ENCODE data around the gene CBX5. TPM values are rescaled to one million over a fixed set of nuclear protein-coding genes. Genes with fewer than 3 reads are reported as not detected.
A peak's percentile ranks its signal among the peaks of the same experiment; 100 is the strongest.
"Not testable (repeated sequence)": the region's sequence is repeated elsewhere in the genome, so short reads cannot be mapped to it uniquely, and the experiment has no call there.

The CBX5 gene
- 100 to 1,000 TPM; 102 to 113 TPM for total RNA-seq

DNA sequence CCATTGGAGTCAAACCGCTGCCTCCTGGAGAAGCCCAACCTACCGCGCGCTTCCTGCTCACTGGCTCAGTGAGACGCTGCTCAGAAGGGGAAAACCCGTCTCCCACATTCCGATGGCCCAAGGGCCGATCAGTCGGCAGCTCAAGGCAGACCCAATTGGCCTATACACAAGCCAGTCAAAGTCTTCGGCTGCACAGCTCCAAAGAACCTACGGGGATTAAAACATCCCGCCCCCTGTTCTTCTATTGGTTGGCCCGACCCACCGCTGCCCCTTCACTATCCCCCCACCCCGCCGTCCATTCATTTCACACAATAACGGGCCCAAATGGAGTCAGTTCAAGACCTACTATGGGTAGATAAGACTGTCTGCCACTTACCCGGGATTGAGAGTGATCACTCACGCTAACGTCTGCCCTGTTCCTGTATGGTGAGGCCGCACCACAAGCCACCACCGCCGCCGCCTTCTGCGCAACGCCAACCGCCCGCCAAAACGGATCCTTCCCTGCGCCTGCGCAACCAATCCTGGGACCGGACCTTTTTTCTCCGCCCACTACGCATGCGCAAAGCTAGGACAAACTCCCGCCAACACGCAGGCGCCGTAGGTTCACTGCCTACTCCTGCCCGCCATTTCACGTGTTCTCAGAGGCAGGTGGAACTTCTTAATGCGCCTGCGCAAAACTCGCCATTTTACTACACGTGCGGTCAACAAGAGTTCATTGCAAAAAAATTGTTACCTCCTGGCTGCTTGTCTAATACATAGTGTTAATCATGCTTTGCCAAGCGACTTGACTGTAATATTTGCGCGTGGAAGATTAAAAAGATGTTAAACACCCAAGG lies at the start of gene CBX5:
CBX5 (minus strand) TSS at position 491 of the 836 bp plus-strand sequence. CDS start 22,472 bp downstream, outside the sequence.
- H3K9me3 Mint-ChIP-seq (ENCODE audit: low read depth), result no peaks in the 10 kb centered on the region
- no peak within 1 kb of the TSS for H3K27ac Mint-ChIP-seq
- peaks cover 25% of the 10 kb centered on the region for H3K36me3 Mint-ChIP-seq
- H3K4me1 Mint-ChIP-seq, result peaks cover 56% of the 10 kb centered on the region
- no peaks in the 10 kb centered on the region for H3K27me3 Mint-ChIP-seq
- DNase-seq (peak; percentile 100), ATAC-seq (peak; percentile 75)
- CTCF ChIA-PET, result interaction anchor here (0.7 to 3.8 kb wide), 14 partner anchors 8 to 100 kb away, joined by 3 to 19 read pairs (median 4); partner anchors contain the start of gene COPZ1
- no peak within 1 kb of the TSS for H3K4me3 Mint-ChIP-seq

DNA sequence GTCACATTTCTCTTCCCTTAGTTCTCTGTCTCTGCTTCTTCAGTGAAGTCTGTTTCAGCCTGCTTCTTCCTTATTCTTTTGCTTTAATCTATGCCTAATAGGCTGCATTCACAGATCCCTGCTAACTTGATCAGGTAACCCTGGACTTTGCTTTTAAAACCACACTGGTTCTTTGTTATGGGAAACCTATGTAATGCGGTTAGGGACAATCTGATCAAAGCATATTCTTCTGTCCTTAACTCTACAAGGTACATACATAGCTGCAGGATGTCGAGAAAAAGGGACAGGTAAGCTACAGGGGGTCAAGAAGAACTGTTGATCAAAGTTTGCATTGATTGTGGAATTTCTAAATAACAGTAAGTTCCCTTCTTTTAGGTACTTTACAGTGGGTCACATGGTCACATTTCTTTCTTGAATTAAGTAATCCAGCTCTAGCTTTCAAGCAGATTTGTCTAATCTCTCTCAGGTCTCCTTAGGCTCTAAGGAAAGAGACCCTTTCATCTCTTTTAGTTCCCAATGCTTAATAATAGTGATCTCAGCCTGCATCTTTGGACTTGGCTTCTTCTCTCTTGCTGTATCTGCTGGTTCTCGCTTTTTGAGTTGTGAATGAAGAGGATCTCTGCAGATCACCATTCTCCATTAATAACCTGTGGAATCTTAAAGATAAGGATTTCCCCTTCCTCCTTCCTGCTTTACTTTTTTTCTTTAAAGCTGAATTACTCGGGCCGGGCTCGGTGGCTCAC lies 48.8 kb upstream of the CBX5 start:
- peaks cover 1% of the 10 kb centered on the region for H3K36me3 Mint-ChIP-seq
- peak overlapping the region; percentile 65 for H3K27ac Mint-ChIP-seq
- no peaks in the 10 kb centered on the region for H3K27me3 Mint-ChIP-seq
- no peaks in the 10 kb centered on the region for H3K9me3 Mint-ChIP-seq (ENCODE audit: low read depth)
- DNase-seq (no peak), ATAC-seq (no peak)
- no peak overlapping the region for H3K4me3 Mint-ChIP-seq
- CTCF ChIA-PET, result interaction anchor here (1.1 to 7.1 kb wide), 5 partner anchors 7 to 77 kb away, joined by 3 to 53 read pairs (median 5); no protein-coding TSS in a partner anchor
- peaks cover 47% of the 10 kb centered on the region for H3K4me1 Mint-ChIP-seq

DNA sequence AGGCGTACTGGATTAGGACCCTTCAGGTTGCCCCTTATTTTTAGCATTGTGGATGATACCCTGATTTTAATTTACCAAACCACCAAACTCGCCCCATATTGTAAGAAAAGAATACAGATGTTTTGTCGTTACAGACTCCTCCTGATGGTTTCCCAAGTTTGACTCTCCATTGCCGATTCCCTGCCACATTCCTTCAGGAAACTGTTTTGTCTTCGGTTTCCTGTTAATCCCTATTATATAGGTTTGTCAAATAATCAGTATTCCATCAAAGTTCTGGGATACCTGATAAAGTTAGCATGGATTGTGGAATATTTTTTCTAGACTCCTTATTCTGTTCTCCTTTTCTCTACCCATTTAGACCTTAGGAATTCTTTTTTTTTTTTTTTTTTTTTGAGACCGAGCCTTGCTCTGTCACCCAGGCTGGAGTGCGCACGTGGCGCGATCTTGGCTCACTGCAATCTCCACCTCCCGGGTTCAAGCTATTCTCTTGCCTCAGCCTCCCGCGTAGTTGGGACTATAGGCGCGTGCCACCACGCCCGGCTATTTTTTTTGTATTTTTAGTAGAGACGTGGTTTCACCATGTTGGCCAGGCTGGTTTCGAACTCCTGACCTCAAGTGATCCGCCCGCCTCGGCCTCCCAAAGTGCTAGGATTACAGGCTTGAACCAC lies 45.7 kb upstream of the CBX5 start:
- not testable (repeated sequence) for H3K27me3 Mint-ChIP-seq; H3K36me3 Mint-ChIP-seq; DNase-seq; ATAC-seq; H3K9me3 Mint-ChIP-seq (ENCODE audit: low read depth)
- Mint-ChIP-seq H3K4me3 (peak overlapping the region; percentile 93), H3K4me1 (peaks cover 34% of the 10 kb centered on the region), H3K27ac (peak overlapping the region; percentile 90)
- CTCF ChIA-PET, result interaction anchor here (0.6 to 7.1 kb wide), 34 partner anchors 8 to 1149 kb away, joined by 3 to 53 read pairs (median 4); partner anchors contain the start of gene HNRNPA1

DNA sequence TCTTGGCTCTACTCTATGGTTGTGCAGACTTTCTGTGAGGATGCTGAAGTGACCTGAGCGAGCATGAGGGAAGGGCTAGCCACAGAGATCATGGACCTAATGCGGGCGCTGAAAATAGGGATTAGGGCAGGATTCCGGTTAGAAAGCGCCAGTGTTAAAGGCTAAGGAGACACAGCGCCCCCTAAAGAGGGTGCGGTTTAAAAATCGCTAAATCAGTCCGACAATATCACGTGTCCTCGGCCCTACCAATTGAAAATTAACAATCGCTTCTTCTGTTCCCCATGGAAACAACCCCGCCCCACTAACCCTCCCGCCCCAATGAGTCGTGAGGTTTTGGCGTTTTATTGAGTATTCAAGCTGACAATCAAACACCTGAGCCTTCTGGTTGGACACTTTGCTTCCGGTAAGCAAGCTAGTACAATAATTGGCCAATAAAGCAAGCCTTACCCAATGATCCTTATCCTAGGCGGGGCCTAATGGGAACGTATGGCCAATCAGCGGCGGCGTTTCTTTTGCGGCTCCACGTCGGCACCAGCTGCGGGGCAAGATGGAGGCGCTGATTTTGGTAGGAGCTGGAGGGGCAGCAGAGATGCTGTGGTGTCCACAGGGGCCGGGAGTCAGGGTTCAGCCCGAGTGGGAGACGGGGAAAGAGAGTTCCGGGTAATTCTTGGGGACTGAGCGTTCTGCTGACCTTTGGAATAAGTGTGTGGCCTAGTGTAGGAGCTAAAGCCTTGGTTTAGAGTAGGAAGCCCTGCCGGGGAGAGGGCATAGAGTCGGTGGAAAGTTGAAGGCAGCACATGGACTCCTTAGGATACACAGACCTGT lies 44.9 kb upstream of the CBX5 start, which contains the start of gene COPZ1:
COPZ1 (plus strand) TSS at position 515 of the 825 bp plus-strand sequence; CDS start at position 548, 33 bp downstream.
- ATAC-seq (peak; percentile 99), DNase-seq (peak; percentile 99)
- Mint-ChIP-seq H3K9me3 (ENCODE audit: low read depth) (no peaks in the 10 kb centered on the region), H3K27ac (peak within 1 kb of the TSS; percentile 91), H3K4me1 (peaks cover 31% of the 10 kb centered on the region), H3K27me3 (no peaks in the 10 kb centered on the region), H3K36me3 (peaks cover 1% of the 10 kb centered on the region), H3K4me3 (peak within 1 kb of the TSS; percentile 93)
- CTCF ChIA-PET, result interaction anchor here (0.6 to 7.1 kb wide), 33 partner anchors 8 to 176 kb away, joined by 3 to 53 read pairs (median 4); partner anchors contain the start of gene HNRNPA1

DNA sequence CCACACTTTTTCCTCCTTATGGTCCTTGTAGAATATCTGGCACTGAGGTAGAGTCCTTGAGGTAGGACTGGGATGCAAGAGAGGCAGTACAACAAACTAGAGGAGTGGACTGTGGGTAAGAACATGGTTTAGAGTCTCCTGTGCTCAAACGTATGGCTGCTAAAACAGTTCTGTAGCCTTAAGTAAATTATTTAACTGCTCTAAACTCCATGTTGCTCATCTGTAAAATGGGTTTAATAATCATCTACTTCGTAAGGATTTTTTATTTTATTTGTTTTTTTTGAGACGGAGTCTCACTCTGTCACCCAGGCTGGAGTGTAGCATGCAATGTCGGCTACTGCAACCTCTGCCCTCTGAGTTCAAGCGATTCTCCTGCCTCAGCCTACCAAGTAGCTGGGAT lies 41.4 kb upstream of the CBX5 start:
- H3K4me1 Mint-ChIP-seq, result peaks cover 13% of the 10 kb centered on the region
- DNase-seq (no peak), ATAC-seq (no peak)
- no peak overlapping the region for H3K27ac Mint-ChIP-seq
- peaks cover 2% of the 10 kb centered on the region for H3K27me3 Mint-ChIP-seq
- no peaks in the 10 kb centered on the region for H3K36me3 Mint-ChIP-seq
- no peak overlapping the region for H3K4me3 Mint-ChIP-seq
- no peaks in the 10 kb centered on the region for H3K9me3 Mint-ChIP-seq (ENCODE audit: low read depth)
- CTCF ChIA-PET, result interaction anchor here (1.4 to 1.8 kb wide), 2 partner anchors 15 to 78 kb away, joined by 3 to 7 read pairs; no protein-coding TSS in a partner anchor

DNA sequence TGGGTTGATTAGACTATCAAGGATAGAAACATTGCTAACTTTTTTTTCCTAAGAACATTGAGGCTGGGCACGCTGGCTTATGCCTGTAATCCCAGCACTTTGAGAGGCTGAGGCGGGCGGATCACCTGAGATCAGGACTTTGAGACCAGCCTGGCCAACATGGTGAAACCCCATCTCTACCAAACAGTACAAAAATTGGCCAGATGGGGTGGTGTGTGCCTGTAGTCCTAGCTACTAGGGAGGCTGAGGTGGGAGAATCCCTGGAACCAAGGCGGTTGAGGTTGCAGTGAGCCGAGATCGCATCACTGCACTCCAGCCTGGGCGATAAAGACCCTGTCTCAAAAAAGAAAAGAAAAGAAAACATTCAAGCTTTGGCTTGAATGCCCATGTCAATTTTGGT lies 32.4 kb upstream of the CBX5 start:
- not testable (repeated sequence) for H3K4me3 Mint-ChIP-seq; ATAC-seq; H3K36me3 Mint-ChIP-seq; H3K9me3 Mint-ChIP-seq (ENCODE audit: low read depth); H3K27ac Mint-ChIP-seq; H3K4me1 Mint-ChIP-seq; DNase-seq
- CTCF ChIA-PET, result interaction anchor here (0.9 kb wide), 1 partner anchor 13 kb away, joined by 3 read pairs; no protein-coding TSS in a partner anchor
- H3K27me3 Mint-ChIP-seq, result peaks cover 12% of the 10 kb centered on the region

DNA sequence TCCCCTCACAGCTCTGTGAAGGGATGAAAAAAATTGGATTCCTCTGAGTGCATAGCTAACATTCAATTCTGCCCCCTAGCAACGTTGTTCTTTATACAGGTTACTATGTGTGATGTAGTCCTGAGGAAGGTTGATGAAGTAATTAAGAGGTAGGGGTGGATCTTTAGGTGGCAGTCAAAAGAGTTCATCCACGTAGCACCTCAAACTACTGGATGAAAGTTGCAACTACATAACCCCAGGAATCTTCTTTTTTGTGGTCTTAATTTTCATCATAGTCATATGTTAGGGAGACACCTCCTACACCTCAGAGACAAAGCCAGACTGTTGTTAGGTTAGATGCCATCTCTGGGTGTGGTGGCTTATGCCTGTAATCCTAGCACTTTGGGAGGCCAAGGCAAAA lies 31.1 kb upstream of the CBX5 start:
- CTCF ChIA-PET, result interaction anchor here (0.9 to 7.9 kb wide), 3 partner anchors 15 to 46 kb away, joined by 3 to 40 read pairs (median 4); no protein-coding TSS in a partner anchor
- no peak overlapping the region for H3K4me3 Mint-ChIP-seq

DNA sequence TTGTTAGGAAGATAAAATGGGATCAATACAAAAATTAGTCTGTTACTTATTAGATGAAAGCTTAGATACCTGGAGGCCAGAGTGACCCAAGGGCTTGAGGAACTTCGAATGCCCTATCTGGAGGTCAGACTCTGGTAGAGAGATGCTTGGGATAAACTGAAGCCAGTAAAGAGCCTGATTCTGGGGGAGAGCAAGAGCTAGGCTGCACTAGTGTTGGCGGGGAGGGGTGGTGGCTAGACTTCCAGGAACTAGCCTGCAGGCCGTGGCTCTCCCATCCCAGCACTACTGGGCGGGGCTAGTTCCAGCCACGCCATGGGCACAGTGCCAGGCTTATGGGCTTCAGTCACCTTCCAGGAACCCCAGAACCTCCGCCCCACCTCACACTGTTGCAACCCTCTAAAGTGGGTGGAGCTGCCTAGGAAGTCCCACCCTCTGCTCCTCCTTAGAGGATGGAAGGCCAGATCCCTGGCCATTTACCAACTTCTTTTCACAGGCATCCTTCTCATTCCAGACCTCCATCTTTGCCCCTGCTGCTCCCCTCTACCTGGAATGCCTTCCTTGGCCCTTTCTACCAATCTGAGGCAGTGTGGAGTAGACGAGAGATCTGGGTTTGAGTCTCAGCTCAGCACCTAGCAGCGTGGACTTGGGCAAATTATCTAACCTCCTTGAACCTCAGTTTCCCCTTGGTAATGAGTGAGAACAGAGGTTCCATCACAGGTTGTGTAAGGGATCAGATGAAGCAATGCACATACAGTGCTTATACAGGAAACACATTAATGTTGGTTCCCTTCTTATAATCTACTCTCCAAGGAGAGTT lies 27.2 kb upstream of the CBX5 start:
- DNase-seq, result peak; percentile 67
- no peaks in the 10 kb centered on the region for H3K9me3 Mint-ChIP-seq (ENCODE audit: low read depth)
- peaks cover 22% of the 10 kb centered on the region for H3K4me1 Mint-ChIP-seq
- H3K27ac Mint-ChIP-seq, result no peak overlapping the region
- peak; percentile 83 for ATAC-seq
- H3K36me3 Mint-ChIP-seq, result no peaks in the 10 kb centered on the region
- CTCF ChIA-PET, result interaction anchor here (0.6 to 7.9 kb wide), 10 partner anchors 13 to 673 kb away, joined by 3 to 40 read pairs (median 5); partner anchors contain the start of gene COPZ1
- no peak overlapping the region for H3K4me3 Mint-ChIP-seq
- H3K27me3 Mint-ChIP-seq, result peaks cover 44% of the 10 kb centered on the region

More for the DNA sequence above, 31.1 kb upstream of the CBX5 start:
- ATAC-seq (no peak), DNase-seq (no peak)
- Mint-ChIP-seq H3K36me3 (no peaks in the 10 kb centered on the region), H3K4me1 (peaks cover 12% of the 10 kb centered on the region), H3K9me3 (ENCODE audit: low read depth) (no peaks in the 10 kb centered on the region), H3K27ac (no peak overlapping the region), H3K27me3 (peaks cover 18% of the 10 kb centered on the region)

DNA sequence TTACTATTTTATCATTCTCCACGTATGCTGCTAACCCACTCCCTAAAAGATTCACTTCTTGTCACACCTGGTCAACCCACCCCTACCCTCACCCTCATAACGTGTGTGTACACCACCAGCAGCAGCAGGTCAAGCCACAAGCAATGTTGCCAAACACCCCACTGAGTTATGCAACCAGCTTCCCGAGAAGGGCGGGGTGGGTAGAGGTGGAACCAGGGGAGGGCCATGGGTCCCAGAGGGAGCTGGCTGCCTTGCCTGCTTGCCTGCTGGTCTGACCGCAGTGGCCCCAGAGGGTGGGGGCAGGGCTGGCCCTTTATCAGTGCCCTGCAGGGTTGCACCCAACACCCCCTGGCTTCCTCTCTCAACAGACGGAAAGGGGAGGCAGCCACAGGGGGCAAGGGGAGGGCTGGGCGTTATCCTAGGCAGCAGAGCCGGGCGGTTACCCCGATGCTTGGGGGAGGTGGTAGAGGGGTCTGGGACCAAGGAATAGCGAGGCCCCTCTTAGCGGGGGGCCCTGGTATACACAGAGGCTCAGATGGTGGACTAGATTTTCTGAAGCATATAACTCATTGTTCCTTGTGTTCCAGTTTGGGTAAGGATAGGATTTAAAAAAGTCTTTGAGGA lies 24.4 kb upstream of the CBX5 start:
- H3K4me1 Mint-ChIP-seq, result peaks cover 28% of the 10 kb centered on the region
- CTCF ChIA-PET, result interaction anchor here (1.0 to 7.9 kb wide), 2 partner anchors 10 to 32 kb away, joined by 3 to 40 read pairs; no protein-coding TSS in a partner anchor

DNA sequence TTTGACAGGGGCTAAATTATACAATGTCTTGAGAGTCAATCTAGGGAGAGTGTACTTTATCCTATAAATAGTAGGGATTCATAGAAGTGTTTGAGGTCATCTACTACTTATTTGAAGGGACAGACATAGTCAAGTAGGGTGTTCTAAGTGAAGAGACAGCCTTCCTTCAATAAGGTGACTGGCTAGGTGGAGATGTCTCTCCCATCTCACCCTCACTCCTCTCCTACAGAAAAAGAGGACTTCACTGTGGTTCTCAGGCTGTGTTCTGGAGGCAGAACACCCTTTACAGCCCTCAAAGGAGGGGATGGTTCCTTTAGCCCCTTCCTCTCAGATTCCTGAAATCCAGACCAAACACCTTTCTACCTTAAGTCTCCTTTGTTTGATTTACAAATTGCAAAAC lies 23.7 kb upstream of the CBX5 start:
- Mint-ChIP-seq H3K27me3 (peaks cover 70% of the 10 kb centered on the region), H3K36me3 (no peaks in the 10 kb centered on the region), H3K9me3 (ENCODE audit: low read depth) (no peaks in the 10 kb centered on the region), H3K4me3 (no peak overlapping the region), H3K27ac (no peak overlapping the region), H3K4me1 (peaks cover 28% of the 10 kb centered on the region)
- no peak for DNase-seq
- CTCF ChIA-PET, result interaction anchor here (1.0 to 7.9 kb wide), 2 partner anchors 9 to 32 kb away, joined by 3 to 40 read pairs; no protein-coding TSS in a partner anchor
- ATAC-seq, result no peak

More for the DNA sequence above, 24.4 kb upstream of the CBX5 start:
- Mint-ChIP-seq H3K36me3 (no peaks in the 10 kb centered on the region), H3K9me3 (ENCODE audit: low read depth) (no peaks in the 10 kb centered on the region), H3K27me3 (peaks cover 64% of the 10 kb centered on the region), H3K4me3 (no peak overlapping the region), H3K27ac (no peak overlapping the region)
- ATAC-seq (peak; percentile 16), DNase-seq (peak; percentile 45)
